ENCODE measurements around the gene CEP104. TPM values are rescaled to one million over a fixed set of nuclear protein-coding genes. Genes with fewer than 3 reads are reported as not detected.

CEP104 gene
- total RNA-seq, 8 experiments from 2014 or later: 12.2 to 26.5 (median 19.8) TPM

- Histone ChIP-seq H3K4me1 (replicated peaks in 1 of 2) (no peaks in the 10 kb centered on the region), H3K27ac (no peak overlapping the region), H3K4me3 (no peak overlapping the region)
- in situ Hi-C loops (cut with MboI; ENCODE audit: low pct_unique_long_range_greater_than_20kb in 2 of 9, low sequenced_read_pairs in 9 of 9, unreplicated experiment in 9 of 9): no loop called here
- 67 to 100% (median 82%) methylated on average over 1 to 12 of the region's 14 CpGs; no CpG with 5 or more reads in 2 of the 10 experiments for WGBS, 10 experiments
- ATAC-seq (replicated peaks in 6 of 8): peak in 5 of 8 experiments; percentile 25 to 35 (median 31)
These were observed 29.2 kb downstream of the CEP104 start for GRCh38 chr1:3827813-3828307.

- Histone ChIP-seq H3K4me3 (no peak overlapping the region), H3K4me1 (replicated peaks in 1 of 2) (peaks cover 10 to 15% of the 10 kb centered on the region in 2 donors), H3K27ac (no peak overlapping the region)
- peak in 1 of 8 experiments; percentile 39 for ATAC-seq (replicated peaks in 6 of 8)
- WGBS, 10 experiments: 71 to 100% (median 90%) methylated on average over 2 to 12 of the region's 15 CpGs; no CpG with 5 or more reads in 3 of the 10 experiments
- in situ Hi-C loops (cut with MboI; ENCODE audit: low pct_unique_long_range_greater_than_20kb in 2 of 9, low sequenced_read_pairs in 9 of 9, unreplicated experiment in 9 of 9): no loop called here
These were observed 31.7 kb downstream of the CEP104 start for GRCh38 chr1:3825356-3825755.

GRCh38 chr1:3824650-3825049 is 32.4 kb downstream of the CEP104 start:
- Histone ChIP-seq H3K4me3 (no peak overlapping the region), H3K4me1 (replicated peaks in 1 of 2) (peaks cover 10 to 21% of the 10 kb centered on the region in 2 donors), H3K27ac (no peak overlapping the region)
- in situ Hi-C loops (cut with MboI; ENCODE audit: low pct_unique_long_range_greater_than_20kb in 2 of 9, low sequenced_read_pairs in 9 of 9, unreplicated experiment in 9 of 9): no loop called here
- ATAC-seq (replicated peaks in 6 of 8): no peak
- WGBS, 10 experiments: 67 to 96% methylated on average over 4 of the region's 8 CpGs; no CpG with 5 or more reads in 8 of the 10 experiments

GRCh38 chr1:3822421-3822820 is 34.6 kb downstream of the CEP104 start:
- WGBS, 10 experiments: 73 to 100% (median 87%) methylated on average over 2 to 13 of the region's 16 CpGs; no CpG with 5 or more reads in 4 of the 10 experiments
- ATAC-seq (replicated peaks in 6 of 8): no peak
- no peak overlapping the region for H3K27ac ChIP-seq
- peaks cover 13 to 30% of the 10 kb centered on the region in 2 donors for H3K4me1 ChIP-seq (replicated peaks in 1 of 2)
- in situ Hi-C loops (cut with MboI; ENCODE audit: low pct_unique_long_range_greater_than_20kb in 2 of 9, low sequenced_read_pairs in 9 of 9, unreplicated experiment in 9 of 9): no loop called here
- no peak overlapping the region for H3K4me3 ChIP-seq

- WGBS, 10 experiments: 24 to 98% (median 87%) methylated on average over 3 to 15 of the region's 15 CpGs; no CpG with 5 or more reads in 2 of the 10 experiments
- in situ Hi-C loops (cut with MboI; ENCODE audit: low pct_unique_long_range_greater_than_20kb in 2 of 9, low sequenced_read_pairs in 9 of 9, unreplicated experiment in 9 of 9): no loop called here
- Histone ChIP-seq H3K4me3 (no peak overlapping the region), H3K27ac (peak overlapping the region; percentile 52 to 72), H3K4me1 (replicated peaks in 1 of 2) (peaks cover 13 to 30% of the 10 kb centered on the region in 2 donors)
- ATAC-seq (replicated peaks in 6 of 8): no peak
These were observed 35.1 kb downstream of the CEP104 start for GRCh38 chr1:3821908-3822307.

GRCh38 chr1:3821447-3821846 is 35.6 kb downstream of the CEP104 start:
- peak in 5 of 8 experiments; percentile 5 to 80 (median 76) for ATAC-seq (replicated peaks in 6 of 8)
- Histone ChIP-seq H3K27ac (peak overlapping the region; percentile 52 to 72), H3K4me1 (replicated peaks in 1 of 2) (peaks cover 13 to 30% of the 10 kb centered on the region in 2 donors), H3K4me3 (no peak overlapping the region)
- WGBS, 10 experiments: 62 to 100% (median 71%) methylated on average over 1 to 13 of the region's 13 CpGs; no CpG with 5 or more reads in 2 of the 10 experiments
- in situ Hi-C loops (cut with MboI; ENCODE audit: low pct_unique_long_range_greater_than_20kb in 2 of 9, low sequenced_read_pairs in 9 of 9, unreplicated experiment in 9 of 9): no loop called here

GRCh38 chr1:3821004-3821403 is 36.0 kb downstream of the CEP104 start:
- in situ Hi-C loops (cut with MboI; ENCODE audit: low pct_unique_long_range_greater_than_20kb in 2 of 9, low sequenced_read_pairs in 9 of 9, unreplicated experiment in 9 of 9): no loop called here
- Histone ChIP-seq H3K4me1 (replicated peaks in 1 of 2) (peaks cover 13 to 30% of the 10 kb centered on the region in 2 donors), H3K4me3 (no peak overlapping the region), H3K27ac (peak overlapping the region; percentile 52 to 77)
- ATAC-seq (replicated peaks in 6 of 8): peak in 6 of 8 experiments; percentile 26 to 81 (median 71)
- WGBS, 10 experiments: 0 to 92% (median 70%) methylated on average over 1 to 6 of the region's 6 CpGs; no CpG with 5 or more reads in 2 of the 10 experiments

GRCh38 chr1:3820316-3820715 is 36.7 kb downstream of the CEP104 start:
- ATAC-seq (replicated peaks in 6 of 8): no peak
- peaks cover 13 to 30% of the 10 kb centered on the region in 2 donors for H3K4me1 ChIP-seq (replicated peaks in 1 of 2)
- peak overlapping the region; percentile 52 to 77 for H3K27ac ChIP-seq
- in situ Hi-C loops (cut with MboI; ENCODE audit: low pct_unique_long_range_greater_than_20kb in 2 of 9, low sequenced_read_pairs in 9 of 9, unreplicated experiment in 9 of 9): no loop called here
- 76 to 100% (median 89%) methylated on average over 1 to 8 of the region's 8 CpGs; no CpG with 5 or more reads in 2 of the 10 experiments for WGBS, 10 experiments
- H3K4me3 ChIP-seq: no peak overlapping the region

- peak in 5 of 8 experiments; percentile 37 to 72 (median 56) for ATAC-seq (replicated peaks in 6 of 8)
- no peak overlapping the region for H3K4me3 ChIP-seq
- in situ Hi-C loops (cut with MboI; ENCODE audit: low pct_unique_long_range_greater_than_20kb in 2 of 9, low sequenced_read_pairs in 9 of 9, unreplicated experiment in 9 of 9): no loop called here
- WGBS, 10 experiments: 42 to 88% (median 69%) methylated on average over 1 to 10 of the region's 10 CpGs; no CpG with 5 or more reads in 2 of the 10 experiments
- H3K4me1 ChIP-seq (replicated peaks in 1 of 2): peaks cover 13 to 30% of the 10 kb centered on the region in 2 donors
- peak overlapping the region in 1 of 2 donors; percentile 52 for H3K27ac ChIP-seq
These were observed 37.2 kb downstream of the CEP104 start for GRCh38 chr1:3819771-3820200.

- Histone ChIP-seq H3K4me1 (replicated peaks in 1 of 2) (peaks cover 13 to 30% of the 10 kb centered on the region in 2 donors), H3K4me3 (no peak overlapping the region), H3K27ac (no peak overlapping the region)
- 80 to 100% (median 90%) methylated on average over 1 to 18 of the region's 28 CpGs; no CpG with 5 or more reads in 2 of the 10 experiments for WGBS, 10 experiments
- ATAC-seq (replicated peaks in 6 of 8): no peak
- in situ Hi-C loops (cut with MboI; ENCODE audit: low pct_unique_long_range_greater_than_20kb in 2 of 9, low sequenced_read_pairs in 9 of 9, unreplicated experiment in 9 of 9): no loop called here
These were observed 39.0 kb downstream of the CEP104 start for GRCh38 chr1:3817821-3818597.

- Histone ChIP-seq H3K4me1 (replicated peaks in 1 of 2) (peaks cover 13 to 30% of the 10 kb centered on the region in 2 donors), H3K27ac (no peak overlapping the region), H3K4me3 (no peak overlapping the region)
- 90 to 100% (median 93%) methylated on average over 3 to 17 of the region's 17 CpGs; no CpG with 5 or more reads in 4 of the 10 experiments for WGBS, 10 experiments
- no peak for ATAC-seq (replicated peaks in 6 of 8)
- in situ Hi-C loops (cut with MboI; ENCODE audit: low pct_unique_long_range_greater_than_20kb in 2 of 9, low sequenced_read_pairs in 9 of 9, unreplicated experiment in 9 of 9): no loop called here
These were observed 39.8 kb downstream of the CEP104 start for GRCh38 chr1:3817138-3817740.

- H3K4me3 ChIP-seq: no peak overlapping the region
- WGBS, 10 experiments: 79 to 94% (median 87%) methylated on average over 3 to 27 of the region's 38 CpGs; no CpG with 5 or more reads in 3 of the 10 experiments
- no peak overlapping the region for H3K27ac ChIP-seq
- in situ Hi-C loops (cut with MboI; ENCODE audit: low pct_unique_long_range_greater_than_20kb in 2 of 9, low sequenced_read_pairs in 9 of 9, unreplicated experiment in 9 of 9): no loop called here
- H3K4me1 ChIP-seq (replicated peaks in 1 of 2): peaks cover 12 to 27% of the 10 kb centered on the region in 2 donors
- ATAC-seq (replicated peaks in 6 of 8): no peak
These were observed 40.5 kb downstream of the CEP104 start for GRCh38 chr1:3816331-3817137.
